Measurements from ENCODE around the gene TLR9.
"Not testable (repeated sequence)": the region's sequence is repeated elsewhere in the genome, so short reads cannot be mapped to it uniquely, and the experiment has no call there.

Gene TLR9

DNA sequence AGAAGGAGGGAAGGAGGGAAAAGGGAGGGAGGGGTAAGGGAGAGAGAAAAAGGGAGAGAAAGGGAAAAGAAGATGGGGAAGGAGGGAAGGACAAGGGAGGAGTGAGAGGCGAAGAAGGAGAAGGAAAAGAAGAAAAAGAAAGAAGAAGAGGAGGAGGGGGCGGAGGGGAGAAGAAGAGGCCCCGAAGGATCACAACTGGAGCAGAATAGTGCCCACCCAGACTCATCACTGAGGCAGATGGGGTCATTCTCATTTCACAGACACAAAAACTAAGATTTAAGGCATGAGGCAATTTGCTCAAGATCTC lies 30.2 kb downstream of the TLR9 start:
- DNase-seq (ENCODE audit: low read depth in 2 of 2), result no peak

GRCh38 chr3:52194485-52195290 lies 30.8 kb downstream of the TLR9 start:
- DNase-seq (ENCODE audit: low read depth in 2 of 2), result no peak

GRCh38 chr3:52193065-52193464 lies 32.4 kb downstream of the TLR9 start:
- no peak for DNase-seq (ENCODE audit: low read depth in 2 of 2)

DNA sequence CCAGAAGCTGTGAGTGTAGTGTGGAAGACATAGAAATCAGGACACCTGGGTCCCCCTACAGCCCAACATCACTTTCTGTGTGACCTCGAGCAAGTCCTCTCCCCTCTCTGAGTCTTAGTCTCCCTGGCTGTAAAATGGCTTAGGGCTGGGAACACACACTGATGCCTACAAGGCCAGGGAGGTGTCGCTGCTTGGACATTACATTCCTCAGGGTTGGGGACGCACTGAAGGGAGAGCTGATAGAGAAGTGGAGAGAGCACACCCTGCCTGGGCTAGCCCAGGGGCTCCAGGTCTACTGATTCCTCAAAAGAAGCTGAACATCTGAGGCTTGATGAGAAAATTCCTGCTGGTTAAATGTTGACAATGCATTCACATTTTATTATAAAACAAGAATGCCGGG lies 33.8 kb downstream of the TLR9 start:
- DNase-seq (ENCODE audit: low read depth in 2 of 2), result no peak

DNA sequence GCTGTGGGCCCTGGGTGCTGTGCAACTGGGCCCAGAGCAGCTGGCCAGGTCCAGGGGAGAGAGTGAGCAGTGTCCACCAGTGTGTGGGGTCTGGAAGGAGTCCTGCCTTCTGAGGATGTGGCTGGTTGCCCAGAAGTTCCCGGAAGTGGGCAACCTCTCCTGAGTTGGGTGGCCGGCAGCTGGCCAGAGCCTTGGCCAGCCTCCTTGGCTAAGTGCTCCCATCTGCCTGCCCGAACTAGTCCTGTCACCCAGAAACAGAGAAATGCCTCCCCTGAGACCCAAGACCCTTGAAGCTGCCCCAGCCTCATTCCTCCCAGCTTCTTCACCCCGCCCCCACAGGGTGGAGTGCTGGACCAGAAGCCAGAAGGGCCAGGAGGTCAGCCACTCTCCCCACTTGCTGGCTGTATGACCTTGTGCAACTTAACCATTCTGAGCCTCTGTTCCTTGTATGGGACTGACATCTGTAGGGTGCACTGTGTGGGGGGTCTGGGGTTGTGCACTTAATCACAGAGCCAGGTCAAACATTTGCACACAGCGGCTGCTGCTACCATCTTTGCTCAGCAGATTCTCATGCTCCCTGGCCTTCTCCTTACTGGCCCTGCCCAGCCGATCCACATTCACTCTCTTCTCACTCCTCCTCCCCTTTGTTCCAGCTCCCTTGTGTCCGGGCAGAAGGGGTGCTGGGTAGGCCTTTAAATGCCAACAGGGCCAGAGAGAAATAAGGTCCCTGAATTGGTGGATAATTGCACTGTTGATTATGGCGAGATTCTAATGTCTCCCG lies 35.0 kb downstream of the TLR9 start:
- no peak for DNase-seq (ENCODE audit: low read depth in 2 of 2)

GRCh38 chr3:52188556-52188955 lies 36.9 kb downstream of the TLR9 start:
- DNase-seq (ENCODE audit: low read depth in 2 of 2), result no peak

- DNase-seq (ENCODE audit: low read depth in 2 of 2), result no peak
Measured at GRCh38 chr3:52186729-52187128, 38.7 kb downstream of the TLR9 start.

- DNase-seq (ENCODE audit: low read depth in 2 of 2), result no peak
Measured at GRCh38 chr3:52185837-52186236, 39.6 kb downstream of the TLR9 start.

GRCh38 chr3:52185311-52185710 lies 40.1 kb downstream of the TLR9 start:
- no peak for DNase-seq (ENCODE audit: low read depth in 2 of 2)

GRCh38 chr3:52184690-52185089 lies 40.8 kb downstream of the TLR9 start:
- DNase-seq (ENCODE audit: low read depth in 2 of 2), result no peak

- DNase-seq (ENCODE audit: low read depth in 2 of 2), result no peak
Measured at GRCh38 chr3:52183786-52184445, 41.5 kb downstream of the TLR9 start.

DNA sequence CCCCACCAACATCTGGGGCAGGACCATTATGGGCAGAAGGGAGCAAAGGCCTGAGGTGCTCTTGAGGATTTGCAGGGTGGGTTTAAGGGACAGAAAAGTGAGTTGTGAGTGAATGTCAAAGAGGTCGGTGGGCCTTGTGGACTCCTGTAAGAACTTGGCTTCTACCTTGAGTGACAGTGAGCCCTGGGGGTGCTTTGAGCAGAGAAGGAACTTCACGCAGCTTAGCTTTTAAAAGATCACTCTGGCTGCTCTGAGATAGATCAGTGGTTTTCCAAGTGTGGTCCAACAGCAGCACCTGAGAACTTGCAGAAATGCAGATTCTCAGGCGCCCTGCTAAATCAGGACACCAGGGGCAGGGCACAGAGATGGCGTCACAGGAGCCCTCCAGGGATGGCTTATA lies 42.8 kb downstream of the TLR9 start:
- no peak for DNase-seq (ENCODE audit: low read depth in 2 of 2)

GRCh38 chr3:52182196-52182595 lies 43.2 kb downstream of the TLR9 start:
- no peak for DNase-seq (ENCODE audit: low read depth in 2 of 2)

DNA sequence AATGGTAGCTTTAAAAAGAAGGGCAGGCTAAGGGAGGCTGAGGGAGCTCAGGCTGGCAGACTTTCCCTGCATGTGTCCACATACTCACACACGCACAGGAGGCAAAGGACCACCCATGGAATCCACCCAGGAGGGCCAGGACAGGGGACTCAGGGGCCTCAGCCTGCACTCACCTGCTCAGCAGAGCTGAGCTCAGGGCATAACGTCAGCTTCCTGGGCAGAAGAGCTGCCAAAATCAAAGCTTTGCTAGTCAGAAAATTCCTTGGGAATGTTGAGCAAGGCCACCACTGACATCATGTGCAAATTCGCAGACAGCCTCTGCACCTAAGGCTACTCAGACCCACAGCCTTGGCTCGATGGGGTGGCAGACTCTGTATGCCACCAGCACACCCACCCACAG lies 43.9 kb downstream of the TLR9 start:
- no peak for DNase-seq (ENCODE audit: low read depth in 2 of 2)

DNA sequence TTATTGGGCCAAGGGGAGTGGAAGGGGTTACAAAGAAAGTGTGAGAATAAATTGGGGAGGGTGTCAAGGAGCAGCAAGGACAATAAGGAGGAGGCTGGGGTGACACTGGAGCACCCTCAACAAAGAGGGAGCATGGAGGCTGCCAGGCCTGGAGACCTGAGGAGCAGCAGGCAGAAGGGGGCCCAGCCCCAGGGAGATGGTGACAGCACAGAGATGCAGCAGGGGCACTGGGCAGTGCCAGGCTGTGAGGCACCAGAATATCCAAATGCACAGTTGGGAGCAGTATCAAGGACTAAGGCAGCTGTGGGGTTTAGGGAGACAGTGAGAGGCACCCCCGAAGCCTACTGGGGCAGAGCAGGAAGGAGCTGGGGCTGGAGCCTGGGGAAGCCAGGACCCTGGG lies 46.9 kb downstream of the TLR9 start:
- DNase-seq (ENCODE audit: low read depth in 2 of 2), result no peak

- DNase-seq (ENCODE audit: low read depth in 2 of 2), result not testable (repeated sequence)
Measured at GRCh38 chr3:52178126-52178525, 47.3 kb downstream of the TLR9 start.

- no peak for DNase-seq (ENCODE audit: low read depth in 2 of 2)
Measured at GRCh38 chr3:52177701-52178042, 47.8 kb downstream of the TLR9 start.

DNA sequence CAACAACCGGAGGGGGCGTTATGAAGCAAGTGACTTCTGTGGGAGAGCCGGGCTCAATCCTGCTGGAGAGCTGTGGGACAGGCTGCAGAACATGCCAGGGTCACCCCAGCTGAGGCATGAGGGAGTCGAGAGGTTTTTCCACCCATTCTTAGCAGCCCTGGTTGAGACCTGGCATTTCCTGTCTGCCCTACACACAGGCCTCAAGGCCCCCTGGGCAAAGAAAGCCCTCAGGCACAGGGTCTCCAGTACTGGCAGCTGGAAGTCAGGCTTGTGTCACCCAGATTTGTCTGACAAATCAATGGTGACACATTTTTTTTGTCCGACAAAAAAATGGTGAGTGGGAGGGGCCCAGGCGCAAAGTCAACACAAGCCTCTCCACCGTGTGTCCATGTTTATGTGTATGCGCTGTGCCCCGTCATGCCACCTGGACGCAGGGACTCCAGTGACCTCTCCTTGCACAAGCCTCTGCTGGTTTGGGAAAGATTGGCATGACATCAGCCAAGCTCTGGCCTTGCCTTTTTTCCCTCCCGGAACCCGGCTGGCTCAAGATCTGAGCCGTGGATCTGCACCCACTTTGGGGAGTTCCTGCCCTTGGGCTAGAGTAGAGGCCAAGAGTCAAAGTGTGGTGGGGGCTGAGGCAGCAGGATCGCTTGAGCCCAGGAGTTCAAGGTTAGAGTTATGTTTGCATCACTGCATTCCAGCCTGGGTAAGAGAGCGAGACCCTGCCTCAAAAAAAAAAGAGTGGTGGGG lies 48.3 kb downstream of the TLR9 start:
- DNase-seq (ENCODE audit: low read depth in 2 of 2), result no peak

GRCh38 chr3:52176180-52176752 lies 49.2 kb downstream of the TLR9 start:
- no peak for DNase-seq (ENCODE audit: low read depth in 2 of 2)

DNA sequence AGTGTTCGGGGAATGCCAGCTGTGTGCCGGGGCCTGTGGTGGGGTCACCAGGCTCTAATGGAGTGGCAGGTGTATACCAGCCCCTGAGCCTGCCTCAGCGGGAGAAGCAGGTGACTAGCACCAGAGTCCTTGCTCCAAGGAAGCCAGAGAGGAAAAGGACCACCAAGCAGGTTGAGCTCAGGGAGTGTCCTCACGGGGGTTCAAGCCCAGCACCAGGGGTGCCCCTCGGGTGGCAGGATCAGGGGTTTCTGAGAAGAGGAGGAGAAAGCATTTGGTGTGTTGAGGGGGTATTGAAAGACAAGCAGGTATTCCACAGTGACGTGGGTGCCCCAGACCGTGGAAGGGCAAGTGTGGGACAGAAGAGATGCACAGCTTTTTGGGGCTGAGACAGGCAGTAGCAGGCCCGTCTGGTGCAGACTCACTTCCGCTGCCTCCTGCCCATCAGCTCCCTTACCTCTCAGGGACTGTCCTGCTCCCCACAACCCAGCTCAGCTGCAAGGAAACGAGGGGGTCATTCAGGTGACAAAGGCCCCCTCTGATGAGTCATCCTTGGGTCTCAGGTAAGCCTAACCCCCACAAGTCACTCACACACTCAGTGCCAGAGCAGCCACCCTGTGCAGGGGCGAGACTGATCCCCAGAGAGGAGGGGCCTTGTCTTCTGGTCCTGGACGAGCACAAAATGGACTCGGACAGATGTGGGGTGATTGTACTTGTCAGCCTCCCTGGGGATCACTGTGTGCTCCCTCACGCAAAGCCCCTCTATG lies 49.8 kb downstream of the TLR9 start:
- DNase-seq (ENCODE audit: low read depth in 2 of 2), result no peak

DNA sequence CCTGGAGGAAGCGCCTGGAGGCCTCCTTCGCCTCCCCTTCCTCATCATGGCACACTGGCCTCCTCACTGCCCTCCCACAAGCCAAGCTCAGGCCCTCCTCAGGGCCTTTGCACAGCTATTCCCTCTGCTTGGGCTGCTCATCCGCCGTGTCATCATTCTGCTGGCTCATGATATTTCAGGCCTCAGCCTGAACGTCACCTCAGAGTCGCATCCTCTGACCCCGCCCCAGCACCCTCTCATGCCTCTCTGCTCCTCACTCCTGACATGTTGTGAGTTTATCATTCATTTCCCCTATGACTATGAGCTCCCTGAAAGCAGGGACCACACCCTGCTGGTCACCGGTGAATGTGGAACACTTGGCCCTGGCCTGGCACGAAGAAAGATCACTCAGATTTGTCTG lies 50.5 kb downstream of the TLR9 start:
- no peak for DNase-seq (ENCODE audit: low read depth in 2 of 2)
